Activated gamma-delta T cell treated with Interleukin-2 at 50 U/mL for 16 hours (primary cell): ENCODE results near the gene ENDOU.
"Not testable (repeated sequence)": the region's sequence is repeated elsewhere in the genome, so short reads cannot be mapped to it uniquely, and the experiment has no call there.

Experiments used
- DNase-seq: peaks from one replicate; pipeline ENCODE4 v3.0.0-alpha.2; 2020

The ENDOU gene

GRCh38 chr12:47717046-47717442 lies 8.2 kb downstream of the ENDOU start:
- DNase-seq = no peak

- no peak for DNase-seq
Observed at GRCh38 chr12:47715877-47716548, 9.3 kb downstream of the ENDOU start.

- DNase-seq = peak; percentile 83
Observed at GRCh38 chr12:47715393-47715876, 9.9 kb downstream of the ENDOU start.

GRCh38 chr12:47714826-47715386 lies 10.4 kb downstream of the ENDOU start:
- DNase-seq = no peak

- no peak for DNase-seq
Observed at GRCh38 chr12:47712171-47712570, 13.1 kb downstream of the ENDOU start.

- no peak for DNase-seq
Observed at GRCh38 chr12:47711448-47711847, 13.8 kb downstream of the ENDOU start.

- no peak for DNase-seq
Observed at GRCh38 chr12:47710278-47710677, 15.0 kb downstream of the ENDOU start.

GRCh38 chr12:47709671-47710070 lies 15.6 kb downstream of the ENDOU start:
- no peak for DNase-seq

GRCh38 chr12:47709237-47709636 lies 16.1 kb downstream of the ENDOU start:
- no peak for DNase-seq

GRCh38 chr12:47707905-47708543 lies 17.3 kb downstream of the ENDOU start:
- no peak for DNase-seq

GRCh38 chr12:47707355-47707754 lies 17.9 kb downstream of the ENDOU start:
- no peak for DNase-seq

GRCh38 chr12:47705566-47706425 lies 19.5 kb downstream of the ENDOU start, which contains the start of gene RPAP3:
TSS of gene RPAP3 (minus strand) at chr12:47706030. CDS start at chr12:47702840, 3,190 bp downstream.
- DNase-seq = peak; percentile 98

- DNase-seq = no peak
Observed at GRCh38 chr12:47705229-47705565, 20.1 kb downstream of the ENDOU start.

GRCh38 chr12:47704719-47705118 lies 20.6 kb downstream of the ENDOU start:
- DNase-seq = no peak

- no peak for DNase-seq
Observed at GRCh38 chr12:47700263-47700662, 25.0 kb downstream of the ENDOU start.

GRCh38 chr12:47698631-47699030 lies 26.7 kb downstream of the ENDOU start:
- no peak for DNase-seq

GRCh38 chr12:47698055-47698454 lies 27.2 kb downstream of the ENDOU start:
- DNase-seq = no peak

- DNase-seq = no peak
Observed at GRCh38 chr12:47689215-47689614, 36.1 kb downstream of the ENDOU start.

- no peak for DNase-seq
Observed at GRCh38 chr12:47687636-47688035, 37.7 kb downstream of the ENDOU start.

GRCh38 chr12:47686645-47687240 lies 38.5 kb downstream of the ENDOU start:
- no peak for DNase-seq

- DNase-seq = no peak
Observed at GRCh38 chr12:47679785-47680184, 45.5 kb downstream of the ENDOU start.

GRCh38 chr12:47672068-47672467 lies 53.2 kb downstream of the ENDOU start:
- DNase-seq = no peak

GRCh38 chr12:47667935-47668334 lies 57.4 kb downstream of the ENDOU start:
- DNase-seq = not testable (repeated sequence)
